ENCODE measurements around the gene ARID1B. TPM values are rescaled to one million over a fixed set of nuclear protein-coding genes. Genes with fewer than 3 reads are reported as not detected.

ARID1B gene
- total RNA-seq, 2 donors from 2014 or later, result 92.3 to 129 TPM

DNA sequence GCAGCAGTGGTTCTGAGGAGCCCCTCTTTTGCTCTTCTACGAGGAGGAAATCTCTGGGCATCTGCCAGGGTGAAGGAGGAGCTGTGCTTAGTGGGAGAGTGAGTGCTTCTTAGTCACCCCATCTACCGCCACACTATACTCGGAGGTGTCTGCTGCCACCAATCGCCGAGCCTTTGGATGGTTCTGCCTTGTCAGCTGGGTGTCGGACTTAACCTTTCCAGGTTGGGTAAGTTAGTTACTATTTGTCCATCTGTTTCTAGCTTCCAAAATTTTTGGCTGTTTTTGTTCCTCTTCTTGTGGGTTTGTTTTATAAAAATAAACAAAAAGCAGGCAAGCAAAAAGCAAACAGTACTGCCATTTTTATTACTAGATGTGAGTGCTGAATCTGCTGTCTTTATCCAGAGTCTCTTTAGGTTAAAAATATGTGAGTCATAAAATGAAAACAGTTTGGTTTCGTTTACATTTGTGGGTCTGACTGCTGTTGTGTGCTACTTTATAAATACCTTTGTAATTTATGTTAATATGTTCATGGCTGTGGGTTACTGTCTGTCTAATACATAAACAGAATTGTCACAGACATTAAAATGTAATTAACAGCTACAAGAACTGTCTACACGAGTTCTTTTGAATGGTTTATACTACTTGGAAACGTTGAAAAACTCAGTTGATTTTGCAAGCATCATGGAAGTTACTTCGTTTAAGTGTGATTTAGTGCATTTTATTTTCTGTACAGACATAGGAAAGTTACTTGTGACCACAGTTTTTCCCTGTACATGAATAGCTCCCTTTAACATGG lies 89.2 kb downstream of the ARID1B start:
- Mint-ChIP-seq H3K4me3 (no peak overlapping the region), H3K36me3 (no peaks in the 10 kb centered on the region), H3K4me1 (ENCODE audit: low read depth in 2 of 2) (peaks cover 56 to 57% of the 10 kb centered on the region in 2 donors), H3K9me3 (no peaks in the 10 kb centered on the region), H3K27me3 (no peaks in the 10 kb centered on the region), H3K27ac (peak overlapping the region; percentile 5 to 51)
- DNase-seq (ENCODE audit: low spot score) (no peak), ATAC-seq (peak in 1 of 2 donors; percentile 62)

DNA sequence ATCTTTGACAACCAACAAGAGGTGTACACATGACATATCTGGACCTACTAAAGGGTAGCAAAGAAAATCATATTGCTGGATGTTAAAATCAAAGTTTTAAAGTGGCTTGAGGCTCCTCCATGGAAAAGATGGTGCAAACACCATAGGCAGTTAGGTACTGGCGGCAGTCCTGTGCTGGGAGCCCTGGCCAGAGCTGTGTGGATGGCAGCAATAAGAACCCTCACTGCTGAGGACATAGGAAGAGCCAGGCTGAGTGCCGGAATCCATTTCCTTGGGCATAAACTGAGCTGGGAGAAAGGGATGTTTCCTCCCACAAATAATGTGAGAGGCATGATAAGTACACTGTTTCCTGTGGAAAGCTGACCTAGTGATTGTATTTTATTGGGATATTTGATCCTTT lies 89.9 kb downstream of the ARID1B start:
- DNase-seq (ENCODE audit: low spot score), result no peak
- no peaks in the 10 kb centered on the region for H3K36me3 Mint-ChIP-seq
- ATAC-seq, result no peak
- no peak overlapping the region for H3K4me3 Mint-ChIP-seq
- no peak overlapping the region for H3K27ac Mint-ChIP-seq
- H3K27me3 Mint-ChIP-seq, result no peaks in the 10 kb centered on the region
- H3K9me3 Mint-ChIP-seq, result no peaks in the 10 kb centered on the region
- peaks cover 52 to 57% of the 10 kb centered on the region in 2 donors for H3K4me1 Mint-ChIP-seq (ENCODE audit: low read depth in 2 of 2)

DNA sequence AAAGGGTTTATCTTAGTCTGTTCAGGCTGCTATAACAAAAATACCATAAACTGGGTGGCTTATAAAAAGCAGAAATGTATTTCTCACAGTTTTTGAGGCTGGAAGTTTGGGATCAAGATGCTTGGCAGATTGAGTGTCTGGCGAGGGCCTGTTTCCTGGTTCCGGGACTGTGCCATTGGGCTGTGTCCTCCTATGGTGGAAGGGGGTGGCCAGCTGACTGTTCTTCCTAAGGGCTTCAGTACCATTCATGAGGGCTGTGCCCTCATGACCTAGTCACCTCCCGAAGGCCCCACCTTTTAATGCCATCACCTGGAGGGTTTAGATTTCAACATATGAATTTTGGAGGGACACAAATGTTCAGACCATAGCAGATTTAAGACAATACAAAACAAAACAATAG lies 91.2 kb downstream of the ARID1B start:
- H3K27ac Mint-ChIP-seq, result no peak overlapping the region
- H3K36me3 Mint-ChIP-seq, result no peaks in the 10 kb centered on the region
- H3K4me3 Mint-ChIP-seq, result no peak overlapping the region
- no peaks in the 10 kb centered on the region for H3K27me3 Mint-ChIP-seq
- ATAC-seq (no peak), DNase-seq (ENCODE audit: low spot score) (no peak)
- peaks cover 44 to 49% of the 10 kb centered on the region in 2 donors for H3K4me1 Mint-ChIP-seq (ENCODE audit: low read depth in 2 of 2)
- H3K9me3 Mint-ChIP-seq, result no peaks in the 10 kb centered on the region

DNA sequence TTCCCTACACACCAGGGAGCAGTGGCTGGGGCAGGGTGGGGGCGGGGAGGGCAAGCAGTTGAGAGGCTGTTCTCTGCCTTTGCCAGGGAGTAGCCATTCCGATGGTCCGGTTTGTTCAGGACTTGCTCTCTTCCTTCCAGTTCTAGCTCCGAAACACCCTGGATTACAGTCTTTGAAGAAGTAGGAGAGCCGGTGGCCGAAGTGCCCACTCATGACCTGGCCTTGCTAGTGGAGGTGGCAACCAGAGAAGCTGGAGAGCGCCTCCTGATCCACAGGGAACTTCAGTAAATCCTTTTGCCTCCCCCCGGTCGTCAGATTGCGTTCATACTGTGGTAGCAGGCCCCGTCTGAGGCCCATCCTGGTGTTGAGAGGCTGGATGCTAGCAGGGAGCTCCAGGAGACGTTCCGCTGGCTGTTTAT lies 92.8 kb downstream of the ARID1B start:
- no peak overlapping the region for H3K4me3 Mint-ChIP-seq
- no peaks in the 10 kb centered on the region for H3K27me3 Mint-ChIP-seq
- no peak for ATAC-seq
- H3K9me3 Mint-ChIP-seq, result no peaks in the 10 kb centered on the region
- H3K36me3 Mint-ChIP-seq, result no peaks in the 10 kb centered on the region
- peak overlapping the region in 1 of 2 donors; percentile 22 for H3K27ac Mint-ChIP-seq
- DNase-seq (ENCODE audit: low spot score), result no peak
- H3K4me1 Mint-ChIP-seq (ENCODE audit: low read depth in 2 of 2), result peaks cover 48 to 53% of the 10 kb centered on the region in 2 donors

DNA sequence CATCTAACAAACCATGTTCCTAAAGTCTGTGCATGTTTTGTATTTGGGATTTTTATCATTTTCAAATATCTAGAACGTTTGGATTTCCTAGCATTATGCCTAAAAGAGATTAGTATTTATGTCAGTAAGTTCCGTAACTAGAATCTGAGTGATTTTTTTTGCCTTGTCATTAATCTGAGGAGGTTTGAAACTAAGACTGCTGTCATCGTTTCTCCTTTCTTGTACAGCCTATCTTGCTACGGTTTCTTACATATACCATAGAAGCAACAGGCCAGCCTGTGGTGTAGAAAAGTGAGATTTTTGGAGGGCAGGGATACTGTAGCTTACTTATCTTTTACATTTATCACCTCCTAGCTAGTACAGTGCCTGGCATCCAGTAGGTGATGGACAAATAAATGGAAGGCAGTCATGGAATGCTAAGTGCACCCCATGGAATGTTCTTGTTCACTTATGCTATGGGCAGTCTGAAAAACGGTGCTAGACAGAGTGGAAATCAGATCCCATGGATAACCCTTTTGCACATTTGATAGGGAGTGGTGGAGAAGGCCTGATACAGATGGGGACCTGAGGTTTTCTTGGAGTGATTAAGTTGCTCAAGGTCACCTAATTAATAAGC lies 93.9 kb downstream of the ARID1B start:
- peaks cover 42 to 52% of the 10 kb centered on the region in 2 donors for H3K4me1 Mint-ChIP-seq (ENCODE audit: low read depth in 2 of 2)

DNA sequence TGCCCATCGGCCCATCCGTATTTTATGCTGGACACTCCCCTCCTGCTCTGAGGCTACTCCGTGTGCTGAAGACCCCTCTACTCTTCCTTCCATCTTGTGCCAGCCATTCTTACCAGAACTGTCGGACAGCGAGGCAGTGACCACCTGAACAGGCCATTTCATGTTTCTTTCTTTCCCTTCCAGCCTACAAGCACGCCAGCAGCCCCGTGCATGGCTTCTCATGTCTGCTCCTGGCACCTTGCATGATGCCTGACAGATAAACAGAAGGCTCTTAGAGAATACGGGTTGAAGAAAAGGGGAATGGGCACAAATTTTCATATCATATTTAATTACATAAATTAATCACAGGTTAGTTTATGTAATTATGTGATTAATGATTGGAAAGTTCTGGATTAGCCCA lies 95.7 kb downstream of the ARID1B start:
- DNase-seq (ENCODE audit: low spot score) (no peak), ATAC-seq (no peak)
- Mint-ChIP-seq H3K36me3 (no peaks in the 10 kb centered on the region), H3K9me3 (no peaks in the 10 kb centered on the region), H3K27ac (peak overlapping the region in 1 of 2 donors; percentile 19), H3K4me3 (no peak overlapping the region), H3K27me3 (no peaks in the 10 kb centered on the region), H3K4me1 (ENCODE audit: low read depth in 2 of 2) (peaks cover 42 to 50% of the 10 kb centered on the region in 2 donors)

More for the DNA sequence above, 93.9 kb downstream of the ARID1B start:
- no peaks in the 10 kb centered on the region for H3K36me3 Mint-ChIP-seq
- no peaks in the 10 kb centered on the region for H3K9me3 Mint-ChIP-seq
- peak overlapping the region in 1 of 2 donors; percentile 9 for H3K27ac Mint-ChIP-seq
- DNase-seq (ENCODE audit: low spot score), result no peak
- ATAC-seq, result no peak
- H3K27me3 Mint-ChIP-seq, result no peaks in the 10 kb centered on the region
- no peak overlapping the region for H3K4me3 Mint-ChIP-seq

DNA sequence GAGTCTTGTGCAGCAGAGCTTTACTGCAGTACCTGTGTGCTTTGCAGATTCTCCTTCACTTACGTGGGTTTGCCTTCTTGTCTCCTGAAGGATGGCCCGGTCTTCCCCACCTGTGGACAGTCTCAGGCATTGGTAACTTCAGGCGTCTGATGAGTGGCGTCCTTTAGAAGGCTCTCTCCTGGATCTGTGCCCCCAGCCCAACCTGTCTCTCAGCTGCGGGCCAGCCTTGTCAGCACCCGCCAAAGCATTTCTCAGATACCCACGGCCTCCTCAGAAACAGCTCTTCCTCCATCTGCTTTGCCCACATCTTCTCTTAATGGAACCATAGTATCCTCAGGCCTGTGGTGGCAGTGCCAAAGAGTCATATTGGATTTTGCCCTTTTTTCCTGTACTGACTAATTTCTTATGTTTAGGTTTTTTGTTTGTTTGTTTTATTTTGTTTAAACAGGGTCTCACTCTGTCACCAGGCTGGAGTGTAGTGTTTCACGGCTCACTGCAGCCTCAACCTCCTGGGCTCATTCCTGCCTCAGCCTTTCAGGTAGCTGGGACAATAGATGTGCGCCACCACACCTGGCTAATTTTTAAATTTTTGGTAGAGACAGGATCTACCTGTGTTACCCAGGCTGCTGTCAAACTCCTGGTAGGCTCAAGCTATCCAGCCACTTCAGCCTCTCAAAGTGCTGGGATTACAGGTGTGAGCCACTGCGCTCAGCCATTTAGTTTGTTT lies 96.6 kb downstream of the ARID1B start:
- no peak for DNase-seq (ENCODE audit: low spot score)
- Mint-ChIP-seq H3K27me3 (no peaks in the 10 kb centered on the region), H3K4me1 (ENCODE audit: low read depth in 2 of 2) (peaks cover 48 to 58% of the 10 kb centered on the region in 2 donors), H3K9me3 (no peaks in the 10 kb centered on the region), H3K4me3 (no peak overlapping the region), H3K36me3 (no peaks in the 10 kb centered on the region), H3K27ac (no peak overlapping the region)
- no peak for ATAC-seq

DNA sequence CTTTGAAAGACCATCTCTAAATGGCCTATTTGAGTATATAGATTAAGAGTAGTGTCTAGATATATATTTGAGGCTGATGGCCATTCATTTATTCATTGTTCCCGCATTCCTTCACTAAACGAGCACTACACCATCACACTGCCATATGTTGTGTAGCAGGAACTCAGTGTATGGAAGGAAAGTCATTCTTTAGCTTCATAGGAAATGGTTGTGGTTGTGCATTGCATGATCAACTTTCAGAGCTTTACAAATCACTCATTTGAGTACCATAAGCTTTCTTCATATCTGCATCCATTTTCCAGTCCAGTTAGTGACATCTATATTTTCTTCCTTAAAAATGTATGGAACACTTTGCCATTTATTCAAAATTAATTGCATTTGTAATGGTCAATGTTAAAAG lies 97.9 kb downstream of the ARID1B start:
- ATAC-seq, result peak in 1 of 2 donors; percentile 72
- H3K4me1 Mint-ChIP-seq (ENCODE audit: low read depth in 2 of 2), result peaks cover 57 to 70% of the 10 kb centered on the region in 2 donors
- no peaks in the 10 kb centered on the region for H3K9me3 Mint-ChIP-seq
- no peaks in the 10 kb centered on the region for H3K36me3 Mint-ChIP-seq
- no peak for DNase-seq (ENCODE audit: low spot score)
- peak overlapping the region; percentile 6 to 22 for H3K27ac Mint-ChIP-seq
- H3K4me3 Mint-ChIP-seq, result no peak overlapping the region
- no peaks in the 10 kb centered on the region for H3K27me3 Mint-ChIP-seq

DNA sequence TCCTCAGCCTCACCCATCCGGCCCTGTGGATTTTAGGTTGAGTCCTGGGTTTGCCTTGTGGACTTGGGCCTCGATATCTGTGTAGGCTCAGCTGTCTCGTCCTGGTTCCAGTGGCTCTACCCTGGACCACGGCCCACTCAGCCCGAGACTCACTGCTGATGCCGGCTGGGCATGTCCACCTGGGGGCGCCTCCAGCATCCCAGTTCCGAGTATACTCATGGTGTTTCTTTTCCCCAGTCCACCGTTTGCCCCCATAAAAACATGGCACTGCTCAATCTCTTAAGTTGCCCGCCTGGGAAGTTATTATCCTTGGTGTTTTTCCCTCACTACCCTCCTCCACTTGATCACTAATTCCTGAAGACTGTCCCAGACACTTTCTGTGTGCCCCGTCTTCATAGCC lies 99.1 kb downstream of the ARID1B start:
- ATAC-seq, result no peak
- Mint-ChIP-seq H3K27me3 (no peaks in the 10 kb centered on the region), H3K9me3 (no peaks in the 10 kb centered on the region), H3K36me3 (no peaks in the 10 kb centered on the region), H3K27ac (peak overlapping the region in 1 of 2 donors; percentile 0), H3K4me3 (no peak overlapping the region), H3K4me1 (ENCODE audit: low read depth in 2 of 2) (peaks cover 54 to 67% of the 10 kb centered on the region in 2 donors)
- DNase-seq (ENCODE audit: low spot score), result no peak

DNA sequence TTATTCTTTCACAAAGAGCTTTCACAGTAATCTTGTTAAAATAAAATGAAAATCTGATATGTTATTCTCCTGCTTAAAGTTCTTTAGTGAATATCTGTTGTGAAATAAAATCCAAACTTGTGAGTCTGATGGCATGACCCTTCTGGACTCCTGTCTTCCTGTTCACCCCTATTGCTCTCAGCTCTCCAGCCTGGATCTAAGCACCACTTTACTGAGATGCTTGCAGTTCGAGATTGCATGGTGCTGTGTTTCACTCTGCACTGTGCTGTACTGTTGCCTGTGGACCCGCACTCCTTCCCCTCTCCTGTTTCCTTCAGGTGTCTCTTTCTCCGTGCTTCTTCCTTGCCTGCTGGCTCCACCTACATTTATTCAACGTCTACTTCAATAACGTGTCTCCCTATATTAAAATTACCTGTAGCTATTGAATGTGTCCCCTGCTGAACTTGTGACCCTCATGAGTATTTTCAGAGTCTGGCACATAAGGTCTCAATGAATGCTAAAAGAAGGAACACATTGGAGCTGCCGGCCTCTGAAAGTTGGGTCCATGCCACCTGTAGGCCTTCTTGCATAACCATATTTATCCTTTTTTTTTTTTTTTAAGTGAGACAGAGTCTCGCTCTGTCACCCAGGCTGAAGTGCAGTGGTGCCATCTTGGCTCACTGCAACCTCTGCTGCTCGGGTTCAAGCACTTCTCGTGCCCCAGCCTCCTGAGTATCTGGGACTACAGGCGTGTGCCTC lies 100.1 kb downstream of the ARID1B start:
- Mint-ChIP-seq H3K4me1 (ENCODE audit: low read depth in 2 of 2) (peaks cover 59 to 64% of the 10 kb centered on the region in 2 donors), H3K9me3 (no peaks in the 10 kb centered on the region), H3K27ac (peak overlapping the region in 1 of 2 donors; percentile 0)

DNA sequence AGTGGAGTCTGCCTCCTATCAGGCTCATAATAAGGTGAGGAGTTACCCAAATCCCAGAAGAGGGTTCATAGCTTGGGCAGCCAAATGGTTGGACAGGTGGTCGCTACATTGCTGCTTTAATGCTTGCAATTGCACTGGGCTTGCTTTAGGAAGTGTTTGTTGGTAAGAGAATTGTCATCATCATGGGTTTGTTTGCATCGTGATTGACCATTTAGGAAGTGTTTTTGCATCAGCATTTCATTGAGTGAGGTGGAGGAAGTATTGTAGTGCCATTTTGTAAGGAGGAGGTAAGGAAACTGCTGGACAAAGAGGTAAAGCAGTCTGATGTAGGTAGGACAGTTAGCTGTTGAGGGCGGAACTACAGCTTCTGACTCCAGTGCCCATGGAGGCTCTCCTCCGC lies 101.5 kb downstream of the ARID1B start:
- no peak for DNase-seq (ENCODE audit: low spot score)
- H3K27me3 Mint-ChIP-seq, result no peaks in the 10 kb centered on the region
- no peak overlapping the region for H3K4me3 Mint-ChIP-seq
- H3K27ac Mint-ChIP-seq, result no peak overlapping the region
- no peak for ATAC-seq
- peaks cover 69 to 71% of the 10 kb centered on the region in 2 donors for H3K4me1 Mint-ChIP-seq (ENCODE audit: low read depth in 2 of 2)
- H3K36me3 Mint-ChIP-seq, result no peaks in the 10 kb centered on the region
- no peaks in the 10 kb centered on the region for H3K9me3 Mint-ChIP-seq

More for the DNA sequence above, 100.1 kb downstream of the ARID1B start:
- Mint-ChIP-seq H3K36me3 (no peaks in the 10 kb centered on the region), H3K27me3 (no peaks in the 10 kb centered on the region), H3K4me3 (no peak overlapping the region)
- no peak for ATAC-seq
- DNase-seq (ENCODE audit: low spot score), result no peak

DNA sequence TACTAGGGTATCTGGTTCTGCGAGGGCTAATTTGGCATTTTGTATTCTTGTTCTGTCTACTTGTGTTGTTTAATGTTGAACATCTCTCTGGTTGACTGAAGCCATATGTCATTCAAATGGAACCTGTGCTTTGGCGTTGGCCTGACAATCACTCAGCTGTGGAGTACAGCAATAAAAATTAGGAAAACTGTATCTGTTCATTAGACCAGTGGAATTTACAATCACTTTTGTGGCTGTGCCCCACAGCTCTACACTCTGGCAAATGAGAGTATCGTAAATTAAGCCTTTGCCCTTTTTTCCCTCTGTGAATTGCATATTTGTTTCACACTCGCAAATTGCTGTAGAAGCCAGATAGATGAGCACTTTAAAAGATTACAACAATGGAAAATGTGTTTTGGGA lies 102.0 kb downstream of the ARID1B start:
- H3K36me3 Mint-ChIP-seq, result no peaks in the 10 kb centered on the region
- H3K4me3 Mint-ChIP-seq, result no peak overlapping the region
- peak overlapping the region in 1 of 2 donors; percentile 0 for H3K27ac Mint-ChIP-seq
- H3K9me3 Mint-ChIP-seq, result no peaks in the 10 kb centered on the region
- H3K4me1 Mint-ChIP-seq (ENCODE audit: low read depth in 2 of 2), result peaks cover 68 to 71% of the 10 kb centered on the region in 2 donors
- no peaks in the 10 kb centered on the region for H3K27me3 Mint-ChIP-seq
- ATAC-seq (no peak), DNase-seq (ENCODE audit: low spot score) (no peak)

DNA sequence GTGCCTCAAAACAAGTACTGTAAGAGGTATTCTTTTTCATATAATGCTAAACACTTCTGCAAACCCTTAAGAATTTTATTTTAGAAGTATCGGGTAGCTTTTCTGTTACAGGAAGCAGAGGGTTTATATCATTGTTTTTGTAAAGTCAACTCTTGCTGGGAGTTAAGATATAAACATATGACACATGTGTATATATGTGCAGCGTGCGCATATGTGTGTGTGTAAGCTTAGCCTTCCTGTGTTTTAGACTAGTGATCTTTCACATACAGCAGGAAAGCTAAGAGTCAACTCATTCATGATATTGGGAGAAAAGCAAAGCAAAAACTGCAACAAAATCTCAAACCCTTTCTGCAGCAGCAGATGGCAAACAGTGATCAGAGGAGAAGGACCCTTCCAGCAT lies 102.4 kb downstream of the ARID1B start:
- Mint-ChIP-seq H3K9me3 (no peaks in the 10 kb centered on the region), H3K36me3 (no peaks in the 10 kb centered on the region), H3K27me3 (no peaks in the 10 kb centered on the region), H3K4me3 (no peak overlapping the region), H3K4me1 (ENCODE audit: low read depth in 2 of 2) (peaks cover 69 to 72% of the 10 kb centered on the region in 2 donors), H3K27ac (peak overlapping the region in 1 of 2 donors; percentile 0)
- ATAC-seq, result no peak
- no peak for DNase-seq (ENCODE audit: low spot score)

Data from natural killer cell treated with Interleukin-12 subunit alpha and Interleukin-12 subunit beta and Interleukin-15 and Interleukin-18, amount 100 ng/mL, for 72 hours (primary cell).